A549 (cell line): Measurements from ENCODE around the gene RPL29. TPM values are rescaled to one million over a fixed set of nuclear protein-coding genes. Genes with fewer than 3 reads are reported as not detected.

Experiments used
- ATAC-seq, 2 experiments: fragments of 200-7000 bp in 1 of 2; fragments of >200 bp in 1 of 2; cut with Nextera tagmentation in 1 of 2; cut with Tn5 transposase in 1 of 2; 3 replicates each; pipeline versions ENCODE4 v1.8.0 to v1.9.1; 2018 to 2020; ENCODE audit warnings: mild to moderate bottlenecking in 1 of 2, moderate library complexity in 1 of 2
- CTCF ChIA-PET: fragments of 300-600 bp; sonication (Branson Sonifier 250); formaldehyde crosslinking; extraction: SDS; loops from one replicate; lab custom pipeline; 2021; ENCODE audit warnings: antibody characterized with exemption, inconsistent platforms; lab: Yijun Ruan, JAX
- POLR2A ChIA-PET: fragments of 350-600 bp; formaldehyde crosslinking; extraction: SDS; loops from one replicate; lab custom pipeline; 2021; ENCODE audit warnings: antibody characterized with exemption, inconsistent platforms; lab: Yijun Ruan, JAX
- DNase-seq, 2 experiments: peaks; one replicate each; pipeline versions ENCODE4 v3.0.0 to v3.0.0-alpha.2; 2011 to 2016; ENCODE audit warnings: low read depth in 1 of 2, low spot score in 1 of 2
- FAIRE-seq: peaks from 2 replicates; lab custom pipeline; 2011; peaks lifted over from hg19 to GRCh38; lab: Jason Lieb, UNC
- H3K27ac ChIP-seq, 2 experiments: fragments of >200 bp; sonication (Bioruptor Twin); formaldehyde crosslinking; 3 replicates each; pipeline ENCODE4 v1.5.1; 2016 to 2017
- H3K4me1 ChIP-seq: fragments of >200 bp; sonication (Bioruptor Twin); formaldehyde crosslinking; 3 replicates; pipeline ENCODE4 v1.6.1; 2016
- H3K4me2 ChIP-seq: fragments of >200 bp; sonication (Bioruptor Twin); formaldehyde crosslinking; 3 replicates; pipeline ENCODE4 v1.6.1; 2016
- H3K4me3 ChIP-seq: fragments of >200 bp; sonication (Bioruptor Twin); formaldehyde crosslinking; 3 replicates; pipeline ENCODE4 v1.5.1; 2016
- H3K9me3 ChIP-seq: fragments of >200 bp; sonication (Bioruptor Twin); formaldehyde crosslinking; 3 replicates; pipeline ENCODE4 v1.6.1; 2016
- BHLHE40 ChIP-seq: IDR thresholded peaks from 2 replicates; pipeline ENCODE4 v1.6.1; 2012; ENCODE audit warnings: low read depth, low read length, inconsistent platforms
- CBX2 ChIP-seq: fragments of 200-600 bp; sonication (generic); IDR thresholded peaks from 2 replicates; pipeline ENCODE4 v1.6.1; 2016; ENCODE audit warnings: low read depth, mild to moderate bottlenecking, borderline replicate concordance
- CBX8 ChIP-seq: fragments of 200-600 bp; sonication (generic); IDR thresholded peaks from 2 replicates; pipeline ENCODE4 v1.6.1; 2016
- CHD2 ChIP-seq: fragments of 150-350 bp; IDR thresholded peaks from 2 replicates; pipeline ENCODE4 v1.6.1; 2014; ENCODE audit warnings: low read length; ENCODE audit not compliant: partially characterized antibody
- CHD4 ChIP-seq: fragments of 200-600 bp; sonication (generic); IDR thresholded peaks from 2 replicates; pipeline ENCODE4 v1.6.1; 2016; ENCODE audit warnings: antibody characterized with exemption, mild to moderate bottlenecking, borderline replicate concordance
- ESRRA ChIP-seq: fragments of 150-350 bp; IDR thresholded peaks from 2 replicates; pipeline ENCODE4 v1.6.1; 2014; ENCODE audit warnings: mild to moderate bottlenecking, low read length, borderline replicate concordance
- FOSL2 ChIP-seq, 2 experiments: fragments of 450-650 bp in 1 of 2; fragments of >200 bp in 1 of 2; sonication (Bioruptor Twin) in 1 of 2; formaldehyde crosslinking; IDR thresholded peaks; 2 replicates each; pipeline versions ENCODE4 v1.5.0 to v1.6.1; 2016 to 2020; ENCODE audit warnings: mild to moderate bottlenecking in 1 of 2, moderate library complexity in 1 of 2
- FOXS1 ChIP-seq: fragments of 250-450 bp; sonication (Bioruptor Pico); IDR thresholded peaks from 2 replicates; pipeline ENCODE4 v1.5.0; 2020; ENCODE audit warnings: mild to moderate bottlenecking, moderate library complexity
- GATA3 ChIP-seq: IDR thresholded peaks from 2 replicates; pipeline ENCODE4 v1.6.1; 2012; ENCODE audit warnings: borderline replicate concordance
- HDAC2 ChIP-seq: fragments of 200-600 bp; sonication (generic); IDR thresholded peaks from 2 replicates; pipeline ENCODE4 v1.6.1; 2016
- HEYL ChIP-seq: fragments of 250-450 bp; sonication (Bioruptor Pico); IDR thresholded peaks from 2 replicates; pipeline ENCODE4 v1.8.0; 2021; ENCODE audit warnings: mild to moderate bottlenecking, moderate library complexity
- HOXB5 ChIP-seq: fragments of 250-450 bp; sonication (Bioruptor Pico); IDR thresholded peaks from 2 replicates; pipeline ENCODE4 v1.5.0; 2020; ENCODE audit warnings: mild to moderate bottlenecking, moderate library complexity
- JUNB ChIP-seq: fragments of >200 bp; sonication (Bioruptor Twin); formaldehyde crosslinking; IDR thresholded peaks from 2 replicates; pipeline ENCODE4 v1.6.1; 2016
- KDM1A ChIP-seq: fragments of 200-600 bp; sonication (generic); IDR thresholded peaks from 2 replicates; pipeline ENCODE4 v1.6.1; 2016; ENCODE audit warnings: low read depth, mild to moderate bottlenecking
- MAFK ChIP-seq: fragments of 450-650 bp; IDR thresholded peaks from 2 replicates; pipeline ENCODE4 v1.6.1; 2014; ENCODE audit not compliant: partially characterized antibody
- NPAS2 ChIP-seq: fragments of 250-450 bp; sonication (Bioruptor Pico); IDR thresholded peaks from 2 replicates; pipeline ENCODE4 v1.8.0; 2022; ENCODE audit warnings: mild to moderate bottlenecking, moderate library complexity, borderline replicate concordance
- PHF8 ChIP-seq: fragments of 200-600 bp; sonication (generic); IDR thresholded peaks from 2 replicates; pipeline ENCODE4 v1.6.1; 2016; ENCODE audit warnings: low read depth, mild to moderate bottlenecking, antibody characterized with exemption, moderate library complexity, borderline replicate concordance
- POLR2A ChIP-seq: IDR thresholded peaks from 2 replicates; pipeline ENCODE4 v1.6.1; 2012; ENCODE audit warnings: mild to moderate bottlenecking, low read length
- RAD21 ChIP-seq, 2 experiments: fragments of >200 bp in 1 of 2; sonication (Bioruptor Twin) in 1 of 2; formaldehyde crosslinking in 1 of 2; IDR thresholded peaks in 1 of 2; conservative IDR thresholded peaks in 1 of 2; 2 replicates in 1 of 2; 3 replicates in 1 of 2; pipeline ENCODE4 v1.6.1; 2012 to 2018; ENCODE audit warnings: inconsistent platforms in 1 of 2
- RFX5 ChIP-seq: fragments of 450-650 bp; IDR thresholded peaks from 2 replicates; pipeline ENCODE4 v1.7.1; 2014; ENCODE audit warnings: antibody characterized with exemption, mild to moderate bottlenecking, moderate library complexity
- SMC3 ChIP-seq: fragments of >200 bp; sonication (Bioruptor Twin); formaldehyde crosslinking; IDR thresholded peaks from 3 replicates; pipeline ENCODE4 v1.6.1; 2018; ENCODE audit warnings: inconsistent platforms
- SREBF2 ChIP-seq: fragments of 450-650 bp; IDR thresholded peaks from 2 replicates; pipeline ENCODE4 v1.6.1; 2014; ENCODE audit warnings: mild to moderate bottlenecking, moderate library complexity
- ZC3H11A ChIP-seq: fragments of 450-650 bp; IDR thresholded peaks from 2 replicates; pipeline ENCODE4 v1.6.1; 2014; ENCODE audit warnings: antibody characterized with exemption, mild to moderate bottlenecking
- ZFP36 ChIP-seq: fragments of 450-650 bp; IDR thresholded peaks from 2 replicates; pipeline ENCODE4 v1.6.1; 2014; ENCODE audit warnings: borderline replicate concordance; ENCODE audit not compliant: partially characterized antibody
- WGBS: methylation state at CpG from one replicate; pipeline ENCODE4 v1.1.6; 2017; ENCODE audit errors: missing lambda C conversion rate; 5-methylcytosine and 5-hydroxymethylcytosine counted together
- polyA plus RNA-seq, 4 experiments: library from polyadenylated mRNA; depleted of rRNA in 3 of 4; stranded (reverse); fragments of >200 nt; fragmentation: RNase III in 1 of 4; extraction: RNeasy Plus Mini Kit Qiagen cat#74134 plus additional on column Dnase treatment in 1 of 4; gene quantifications; 2 replicates in 3 of 4; 3 replicates in 1 of 4; pipeline ENCODE4 v1.2.3, GENCODE V29; 2011 to 2017
- TF ChIP-seq, protein P1 (sequence below): fragments of >200 bp; sonication (Bioruptor Twin); formaldehyde crosslinking; IDR thresholded peaks from 3 replicates; pipeline ENCODE4 v1.5.1; 2016
- TF ChIP-seq, protein P2 (sequence below): fragments of 450-650 bp; IDR thresholded peaks from 2 replicates; pipeline ENCODE4 v1.6.1; 2014; ENCODE audit warnings: antibody characterized with exemption
- TF ChIP-seq, protein P3 (sequence below): fragments of 200-600 bp; sonication (generic); IDR thresholded peaks from 2 replicates; pipeline ENCODE4 v1.6.1; 2016; ENCODE audit warnings: antibody characterized with exemption, mild to moderate bottlenecking, moderate library complexity

Gene RPL29
- polyA plus RNA-seq, 2 of the 4 experiments (the other 2 are of a cell fraction), result 808 to 1,152 TPM

DNA sequence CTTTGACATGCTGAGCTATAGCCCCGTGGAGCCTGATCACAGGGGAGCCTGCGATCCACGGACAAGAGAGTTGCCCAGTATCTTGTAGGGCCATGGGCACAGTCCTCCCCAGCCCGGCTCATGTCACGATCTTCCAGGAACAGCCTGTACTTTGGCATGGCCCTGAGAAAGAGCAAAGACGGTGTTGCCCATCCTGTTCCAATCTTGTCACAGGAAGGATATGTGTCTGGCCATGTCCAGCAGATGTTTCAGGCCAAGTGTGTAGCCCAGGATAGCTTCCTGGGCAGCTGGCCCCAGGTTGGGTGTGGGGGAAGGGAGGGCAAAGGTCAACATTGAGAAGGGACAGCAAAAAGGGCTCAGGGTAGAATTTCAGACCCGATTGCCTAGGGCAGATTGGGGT lies 17.0 kb upstream of the RPL29 start (continued):
- TF ChIP-seq SMC3 (no peak), RFX5 (no peak), HDAC2 (no peak), JUNB (no peak), MAFK (no peak), HOXB5 (CRISPR knock-in tag) (no peak), NPAS2 (CRISPR knock-in tag) (no peak), CHD2 (no peak), FOSL2 (IDR thresholded peaks at IDR 0.05) (no peak), FOSL2 (CRISPR knock-in tag; IDR thresholded peaks at IDR 0.05) (no peak)
- TF ChIP-seq, protein P1, sequence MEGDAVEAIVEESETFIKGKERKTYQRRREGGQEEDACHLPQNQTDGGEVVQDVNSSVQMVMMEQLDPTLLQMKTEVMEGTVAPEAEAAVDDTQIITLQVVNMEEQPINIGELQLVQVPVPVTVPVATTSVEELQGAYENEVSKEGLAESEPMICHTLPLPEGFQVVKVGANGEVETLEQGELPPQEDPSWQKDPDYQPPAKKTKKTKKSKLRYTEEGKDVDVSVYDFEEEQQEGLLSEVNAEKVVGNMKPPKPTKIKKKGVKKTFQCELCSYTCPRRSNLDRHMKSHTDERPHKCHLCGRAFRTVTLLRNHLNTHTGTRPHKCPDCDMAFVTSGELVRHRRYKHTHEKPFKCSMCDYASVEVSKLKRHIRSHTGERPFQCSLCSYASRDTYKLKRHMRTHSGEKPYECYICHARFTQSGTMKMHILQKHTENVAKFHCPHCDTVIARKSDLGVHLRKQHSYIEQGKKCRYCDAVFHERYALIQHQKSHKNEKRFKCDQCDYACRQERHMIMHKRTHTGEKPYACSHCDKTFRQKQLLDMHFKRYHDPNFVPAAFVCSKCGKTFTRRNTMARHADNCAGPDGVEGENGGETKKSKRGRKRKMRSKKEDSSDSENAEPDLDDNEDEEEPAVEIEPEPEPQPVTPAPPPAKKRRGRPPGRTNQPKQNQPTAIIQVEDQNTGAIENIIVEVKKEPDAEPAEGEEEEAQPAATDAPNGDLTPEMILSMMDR, result no peak

DNA sequence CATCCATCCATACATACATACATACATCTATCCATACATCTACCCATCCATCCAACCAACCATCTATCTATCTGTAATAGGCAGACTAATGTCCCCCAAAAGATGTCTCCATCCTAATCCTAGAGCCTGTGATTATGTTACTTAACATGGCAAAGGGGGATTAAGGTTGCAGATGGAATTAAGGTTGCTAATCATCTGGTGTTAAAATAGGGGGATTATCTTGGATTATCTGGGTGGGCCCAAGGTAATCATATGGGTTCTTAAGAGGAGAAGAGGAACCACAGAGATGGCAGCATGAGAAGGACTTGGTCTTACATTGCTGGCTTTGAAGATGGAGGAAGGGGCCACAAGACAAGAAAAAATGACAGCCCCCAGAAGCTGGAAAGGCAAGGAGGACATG lies 14.7 kb upstream of the RPL29 start:
- H3K4me3 ChIP-seq, result no peak overlapping the region
- DNase-seq (no peak), FAIRE-seq (no peak), ATAC-seq (no peak)
- H3K27ac ChIP-seq, result no peak overlapping the region
- CTCF ChIA-PET, result interaction anchor here (1.0 to 1.8 kb wide), 2 partner anchors 9 to 133 kb away, joined by 4 to 6 read pairs; no protein-coding TSS in a partner anchor
- no peak overlapping the region for H3K4me2 ChIP-seq
- H3K9me3 ChIP-seq, result no peaks in the 10 kb centered on the region
- no peak for TF ChIP-seq ESRRA
- no peak for TF ChIP-seq POLR2A
- TF ChIP-seq RAD21 (conservative IDR thresholded peaks at IDR 0.05 in 1 of 2, IDR thresholded peaks at IDR 0.05 in 1 of 2), result no peak
- no peak for TF ChIP-seq HDAC2
- TF ChIP-seq CHD4, result no peak
- no peak for TF ChIP-seq BHLHE40
- TF ChIP-seq NPAS2 (CRISPR knock-in tag), result no peak
- TF ChIP-seq PHF8, result no peak
- no peak for TF ChIP-seq ZFP36
- TF ChIP-seq FOXS1 (CRISPR knock-in tag), result no peak
- TF ChIP-seq, protein P2, sequence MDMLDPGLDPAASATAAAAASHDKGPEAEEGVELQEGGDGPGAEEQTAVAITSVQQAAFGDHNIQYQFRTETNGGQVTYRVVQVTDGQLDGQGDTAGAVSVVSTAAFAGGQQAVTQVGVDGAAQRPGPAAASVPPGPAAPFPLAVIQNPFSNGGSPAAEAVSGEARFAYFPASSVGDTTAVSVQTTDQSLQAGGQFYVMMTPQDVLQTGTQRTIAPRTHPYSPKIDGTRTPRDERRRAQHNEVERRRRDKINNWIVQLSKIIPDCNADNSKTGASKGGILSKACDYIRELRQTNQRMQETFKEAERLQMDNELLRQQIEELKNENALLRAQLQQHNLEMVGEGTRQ, result no peak
- TF ChIP-seq KDM1A, result no peak
- TF ChIP-seq CBX8, result no peak
- no peak for TF ChIP-seq HEYL (CRISPR knock-in tag)
- no peaks in the 10 kb centered on the region for H3K4me1 ChIP-seq
- POLR2A ChIA-PET, result no interaction called here

DNA sequence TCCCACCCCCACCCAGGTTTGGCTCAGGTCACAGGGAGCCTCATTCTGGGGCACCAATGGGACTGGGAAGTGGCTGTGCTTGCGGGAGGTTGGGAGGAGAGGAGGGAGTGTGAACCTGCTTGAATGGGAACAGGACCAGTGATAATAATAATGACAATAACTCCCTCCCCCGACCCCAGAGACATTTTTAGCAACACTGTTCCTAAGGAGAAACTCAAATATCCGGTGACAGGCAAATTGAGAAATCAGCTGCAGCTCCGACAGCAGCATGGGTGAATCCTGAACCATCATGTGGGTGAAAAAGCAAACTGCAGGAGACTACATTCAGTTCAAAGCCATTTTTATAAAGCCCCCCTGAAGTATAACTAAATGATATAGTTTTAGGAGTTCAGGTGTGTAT lies 11.6 kb upstream of the RPL29 start:
- DNase-seq (no peak), FAIRE-seq (no peak), ATAC-seq (no peak)
- Histone ChIP-seq H3K9me3 (no peaks in the 10 kb centered on the region), H3K27ac (no peak overlapping the region)
- WGBS, result 72% methylated on average over 4 of the region's 4 CpGs
- POLR2A ChIA-PET, result interaction anchor here (1.7 kb wide), 1 partner anchor 11 kb away, joined by 4 read pairs; the partner anchor contains the start of gene RPL29
- TF ChIP-seq ESRRA (no peak), ZC3H11A (no peak), GATA3 (no peak), CBX8 (no peak), SREBF2 (no peak), CBX2 (no peak)
- TF ChIP-seq, protein P3, sequence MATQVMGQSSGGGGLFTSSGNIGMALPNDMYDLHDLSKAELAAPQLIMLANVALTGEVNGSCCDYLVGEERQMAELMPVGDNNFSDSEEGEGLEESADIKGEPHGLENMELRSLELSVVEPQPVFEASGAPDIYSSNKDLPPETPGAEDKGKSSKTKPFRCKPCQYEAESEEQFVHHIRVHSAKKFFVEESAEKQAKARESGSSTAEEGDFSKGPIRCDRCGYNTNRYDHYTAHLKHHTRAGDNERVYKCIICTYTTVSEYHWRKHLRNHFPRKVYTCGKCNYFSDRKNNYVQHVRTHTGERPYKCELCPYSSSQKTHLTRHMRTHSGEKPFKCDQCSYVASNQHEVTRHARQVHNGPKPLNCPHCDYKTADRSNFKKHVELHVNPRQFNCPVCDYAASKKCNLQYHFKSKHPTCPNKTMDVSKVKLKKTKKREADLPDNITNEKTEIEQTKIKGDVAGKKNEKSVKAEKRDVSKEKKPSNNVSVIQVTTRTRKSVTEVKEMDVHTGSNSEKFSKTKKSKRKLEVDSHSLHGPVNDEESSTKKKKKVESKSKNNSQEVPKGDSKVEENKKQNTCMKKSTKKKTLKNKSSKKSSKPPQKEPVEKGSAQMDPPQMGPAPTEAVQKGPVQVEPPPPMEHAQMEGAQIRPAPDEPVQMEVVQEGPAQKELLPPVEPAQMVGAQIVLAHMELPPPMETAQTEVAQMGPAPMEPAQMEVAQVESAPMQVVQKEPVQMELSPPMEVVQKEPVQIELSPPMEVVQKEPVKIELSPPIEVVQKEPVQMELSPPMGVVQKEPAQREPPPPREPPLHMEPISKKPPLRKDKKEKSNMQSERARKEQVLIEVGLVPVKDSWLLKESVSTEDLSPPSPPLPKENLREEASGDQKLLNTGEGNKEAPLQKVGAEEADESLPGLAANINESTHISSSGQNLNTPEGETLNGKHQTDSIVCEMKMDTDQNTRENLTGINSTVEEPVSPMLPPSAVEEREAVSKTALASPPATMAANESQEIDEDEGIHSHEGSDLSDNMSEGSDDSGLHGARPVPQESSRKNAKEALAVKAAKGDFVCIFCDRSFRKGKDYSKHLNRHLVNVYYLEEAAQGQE, result no peak
- TF ChIP-seq, protein P1, result no peak
- TF ChIP-seq, all 56 proteins: peak for 0
- Histone ChIP-seq H3K4me2 (no peak overlapping the region), H3K4me3 (no peak overlapping the region), H3K4me1 (no peaks in the 10 kb centered on the region)
- CTCF ChIA-PET, result interaction anchor here (0.7 to 2.1 kb wide), 4 partner anchors 46 to 332 kb away, joined by 3 to 7 read pairs (median 4); no protein-coding TSS in a partner anchor
